Amniotic epithelial cell (primary cell): ENCODE data around the gene NLRP1.

Experiments
- DNase-seq: peaks from one replicate; pipeline ENCODE4 v3.0.0-alpha.2; 2010; ENCODE audit warnings: low read depth

The NLRP1 gene

DNA sequence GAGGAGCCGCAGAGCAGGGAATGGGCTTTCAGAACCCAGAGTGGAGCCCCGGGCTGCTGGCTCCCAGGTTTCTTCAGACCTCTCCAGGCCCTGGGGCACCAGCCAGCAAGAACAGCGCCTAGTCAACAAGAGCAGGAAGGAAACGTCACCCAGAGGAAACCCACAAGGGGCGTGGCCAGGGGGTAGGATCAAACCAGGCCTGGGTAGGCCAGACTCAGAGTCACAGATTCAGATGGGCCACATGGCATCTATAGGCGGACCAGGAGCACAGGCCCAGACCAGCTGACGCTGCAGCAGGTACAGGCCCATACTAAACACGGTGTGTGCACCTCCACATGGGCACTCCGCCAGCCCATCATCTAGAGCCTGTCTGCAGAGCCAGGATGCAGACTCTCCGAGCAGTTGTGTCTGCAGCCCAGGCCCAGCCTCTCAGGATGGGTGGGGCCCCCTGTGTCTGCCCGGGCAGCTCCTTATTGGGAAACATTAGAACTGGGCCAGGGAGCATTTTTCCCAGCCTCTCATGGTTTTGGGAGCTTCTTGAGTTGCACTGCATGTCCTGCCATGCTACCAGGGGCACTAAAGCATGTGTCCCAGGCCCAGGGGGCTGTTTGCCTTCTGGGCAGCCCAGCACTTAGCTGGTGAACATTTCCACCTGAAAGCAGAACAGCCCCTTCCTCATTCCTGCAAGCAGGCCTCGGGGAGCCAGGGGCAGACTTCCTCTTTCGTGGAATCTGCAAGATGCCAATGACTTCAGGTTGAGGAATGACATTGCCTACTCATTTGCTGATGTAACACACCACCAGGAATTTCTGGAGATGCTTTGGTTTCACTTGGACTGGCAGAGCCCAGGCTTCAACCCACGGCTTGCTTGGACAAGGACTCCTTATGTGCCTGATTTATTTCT, at the start of gene NLRP1:
Gene NLRP1 (minus strand): TSS at position 127 of the 904 bp plus-strand sequence. CDS start 552 bp downstream, outside the sequence.
- DNase-seq = peak; percentile 88

DNA sequence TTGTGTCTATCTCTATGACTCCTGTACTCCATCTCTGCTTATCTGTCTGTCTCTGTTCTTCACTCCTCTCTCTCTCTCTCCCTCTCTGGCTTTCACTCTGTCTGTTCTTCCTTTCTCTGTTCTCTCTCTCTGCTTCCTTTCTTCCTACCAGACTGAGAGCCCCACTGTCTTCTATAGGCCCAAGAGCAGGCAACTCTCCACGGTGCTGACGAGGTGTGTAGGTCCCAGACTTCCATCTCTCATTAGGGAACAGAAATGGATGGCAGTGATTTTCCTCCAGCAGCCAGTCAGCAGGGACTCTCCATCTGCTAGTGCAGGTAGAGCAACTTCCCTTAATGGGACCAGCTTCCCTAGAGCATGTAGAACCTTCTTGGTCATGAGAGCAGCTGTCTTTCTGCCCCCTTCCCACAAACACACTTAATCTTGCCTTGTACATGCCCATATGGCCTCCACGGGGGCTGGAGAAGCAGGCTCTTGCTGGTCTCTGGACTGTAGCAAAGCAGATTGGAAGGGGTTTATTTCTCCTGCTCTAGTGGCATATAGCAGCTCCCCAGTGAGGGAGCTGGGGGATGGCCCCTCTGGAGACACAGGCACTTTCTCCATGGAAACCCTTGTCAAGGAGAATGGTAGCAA, 47.8 kb upstream of the NLRP1 start:
- no peak for DNase-seq

DNA sequence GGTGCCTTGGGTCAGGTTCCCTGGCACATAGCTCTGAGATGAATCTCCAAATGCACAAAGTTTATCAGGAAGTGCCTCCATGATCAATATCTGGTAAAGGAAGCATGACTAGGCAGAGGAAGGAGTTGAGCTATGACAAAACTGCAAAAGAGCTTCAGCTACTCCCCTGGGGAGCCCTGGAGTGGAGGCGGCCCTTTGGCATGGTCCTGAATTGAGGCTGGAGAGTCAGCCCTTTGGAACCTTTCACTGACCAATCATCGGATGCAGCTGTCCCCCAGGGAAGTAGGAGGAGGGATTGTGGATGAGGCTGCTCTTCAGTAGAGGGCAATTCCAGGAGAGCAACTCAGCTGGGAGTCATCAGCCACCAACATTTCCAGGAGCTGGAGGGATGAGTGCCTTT, 46.1 kb upstream of the NLRP1 start:
- DNase-seq = no peak

DNA sequence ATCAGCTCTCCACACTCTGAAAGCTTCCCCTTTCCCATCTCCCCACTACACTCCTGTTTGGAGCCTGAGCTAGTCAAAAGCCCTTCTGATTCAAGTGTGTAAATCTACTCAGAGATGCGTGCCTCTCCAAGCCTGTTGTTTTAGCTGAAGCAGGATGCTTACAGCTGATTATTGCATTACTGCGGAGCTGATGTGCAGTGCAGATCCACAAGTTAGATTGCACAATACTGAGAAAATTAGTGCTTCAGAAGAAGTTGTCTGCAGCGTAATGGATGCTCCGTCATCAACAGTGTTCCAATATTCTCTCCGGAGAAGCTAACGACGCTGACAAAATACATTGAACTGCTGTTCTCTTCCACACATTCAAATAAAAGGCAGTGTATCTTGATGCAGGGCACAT, 44.8 kb upstream of the NLRP1 start:
- DNase-seq = no peak

DNA sequence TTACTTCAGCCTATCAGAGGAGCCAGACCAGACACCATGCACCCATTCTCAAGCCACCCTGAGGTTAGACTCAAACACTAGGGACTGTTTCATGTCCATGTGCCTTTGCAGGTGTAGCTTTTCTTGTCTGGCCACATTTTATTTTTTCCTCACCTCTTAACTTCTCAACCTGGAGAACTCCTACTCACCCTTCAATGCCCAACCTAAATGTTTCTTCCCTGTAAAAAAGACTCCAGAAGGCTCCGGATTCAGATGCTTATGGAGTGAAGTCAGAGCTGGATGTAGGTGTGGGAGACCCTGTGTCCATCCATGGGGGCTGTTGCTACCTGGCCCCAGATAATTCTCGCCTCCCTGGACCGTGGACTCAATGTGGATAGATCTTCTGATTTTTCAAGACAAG, 44.0 kb upstream of the NLRP1 start:
- no peak for DNase-seq

DNA sequence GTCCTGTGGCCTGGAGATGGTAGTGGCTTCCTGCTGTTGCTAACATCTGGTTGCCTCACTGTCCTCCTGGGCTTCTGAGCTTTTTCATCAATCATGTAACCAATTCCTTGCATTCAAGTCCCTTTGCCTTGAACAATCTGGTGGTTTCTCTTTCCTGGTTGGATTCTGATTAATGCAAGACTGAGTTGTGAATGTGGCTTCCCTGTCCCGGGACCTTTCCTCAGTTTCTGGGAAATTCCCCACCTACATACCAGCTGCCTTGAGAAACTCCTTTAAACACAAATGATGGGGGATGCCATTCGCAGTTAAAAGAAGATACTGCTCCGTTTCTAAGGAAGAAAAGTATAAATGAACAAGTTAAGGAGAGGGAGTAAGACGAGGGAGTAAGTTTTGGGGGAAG, 39.9 kb upstream of the NLRP1 start:
- no peak for DNase-seq

DNA sequence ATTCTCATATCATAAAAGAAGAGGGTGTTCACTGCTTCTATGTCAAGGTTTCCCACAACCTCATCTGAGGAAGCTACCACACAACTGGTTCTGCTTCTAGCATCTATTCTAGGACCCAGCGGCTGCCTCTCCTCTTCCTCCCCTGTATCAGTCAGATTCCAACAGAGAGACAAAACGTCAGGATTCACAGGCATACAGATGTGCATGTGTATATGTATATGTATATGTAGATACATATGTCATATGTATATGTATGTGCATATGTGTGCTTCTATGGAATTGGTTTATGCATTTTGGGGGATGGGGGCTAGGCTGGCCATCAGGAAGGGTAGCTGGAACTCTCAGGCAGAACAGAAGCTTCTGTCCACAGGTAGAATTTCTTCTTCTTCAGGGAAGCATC, 37.4 kb upstream of the NLRP1 start:
- DNase-seq = no peak

DNA sequence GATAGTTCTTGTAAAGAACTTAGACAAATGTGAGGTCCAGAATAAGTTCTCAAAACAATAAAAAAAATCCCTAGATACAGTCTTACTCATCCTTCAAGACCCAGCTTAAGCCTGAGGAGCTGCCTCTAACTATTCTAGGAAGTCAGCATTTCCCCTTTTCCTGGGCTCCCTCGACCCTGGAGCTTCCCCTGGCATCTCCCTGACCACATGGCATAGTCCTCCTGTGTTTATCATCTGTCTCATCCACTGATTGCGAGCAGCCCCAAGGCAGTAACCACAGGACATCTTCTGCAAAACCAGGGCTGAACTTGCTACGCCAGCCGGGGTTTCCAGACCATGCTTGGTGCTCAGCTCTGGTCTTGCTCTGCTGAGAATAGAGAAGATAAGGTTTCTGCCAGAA, 36.7 kb upstream of the NLRP1 start:
- no peak for DNase-seq

DNA sequence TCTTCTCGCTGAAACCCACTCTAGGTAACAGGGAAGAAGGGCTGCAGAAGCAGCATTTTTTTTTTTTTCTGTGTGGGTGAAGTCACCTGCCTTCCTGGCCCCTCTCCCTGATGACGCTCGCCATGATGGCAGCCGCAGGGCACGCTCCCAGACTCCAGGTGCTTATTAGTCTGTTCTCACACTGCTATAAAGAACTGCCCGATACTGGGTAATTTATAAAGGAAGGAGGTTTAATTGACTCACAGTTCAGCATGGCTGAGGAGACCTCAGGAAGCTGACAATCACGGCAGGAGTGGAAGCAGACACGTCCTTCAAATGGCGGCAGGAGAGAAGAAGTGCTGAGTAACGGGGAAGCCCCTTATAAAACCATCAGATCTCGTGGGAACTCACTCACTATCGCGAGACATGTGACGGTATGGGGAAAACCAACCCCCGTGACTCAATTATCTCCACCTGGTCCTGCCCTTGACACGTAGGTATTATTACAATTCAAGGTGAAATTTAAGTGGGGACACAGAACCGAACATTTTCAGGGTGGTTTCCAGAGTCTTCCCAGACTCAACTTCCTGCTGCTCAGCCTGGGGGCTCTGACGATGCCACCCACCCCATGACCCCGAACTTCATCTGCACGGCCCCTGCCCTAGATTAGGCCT, 34.9 kb upstream of the NLRP1 start:
- no peak for DNase-seq

DNA sequence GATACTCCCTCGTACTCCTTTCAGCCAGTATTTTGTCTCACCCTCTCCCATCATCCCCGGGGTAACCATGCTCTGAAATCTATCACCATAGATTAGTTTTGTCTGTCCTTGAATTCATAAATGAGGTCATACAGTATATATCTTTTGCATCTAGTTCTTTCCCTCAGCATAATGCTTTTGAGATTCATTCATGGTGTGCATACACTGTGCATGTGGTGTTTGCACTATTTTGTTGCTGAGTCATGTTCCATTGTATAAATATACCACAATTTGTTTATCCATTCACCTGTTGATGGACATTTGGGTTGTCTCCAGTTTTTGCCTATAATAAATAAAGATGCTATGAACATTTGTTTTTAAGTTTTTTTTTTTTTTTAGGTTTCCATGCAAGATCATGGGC, 34.2 kb upstream of the NLRP1 start:
- no peak for DNase-seq

DNA sequence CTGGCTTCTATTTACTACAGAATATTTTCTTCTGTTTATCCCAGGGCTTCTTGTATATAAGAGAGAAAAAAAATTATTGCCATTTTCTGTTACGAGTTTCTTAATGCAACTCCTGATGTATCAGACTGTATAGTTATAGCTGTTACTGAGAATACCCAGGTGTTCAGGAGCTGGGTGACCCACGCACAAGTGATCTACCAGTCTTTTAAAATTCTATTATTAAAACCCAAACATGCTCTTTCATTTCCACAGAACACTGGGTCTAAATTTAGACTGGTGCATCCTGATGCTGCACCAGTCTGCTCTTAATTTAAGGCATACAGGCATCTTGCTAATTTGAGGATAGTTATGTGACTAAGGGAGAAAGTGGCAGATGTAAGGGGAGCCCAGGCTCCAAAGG, 31.2 kb upstream of the NLRP1 start:
- no peak for DNase-seq

DNA sequence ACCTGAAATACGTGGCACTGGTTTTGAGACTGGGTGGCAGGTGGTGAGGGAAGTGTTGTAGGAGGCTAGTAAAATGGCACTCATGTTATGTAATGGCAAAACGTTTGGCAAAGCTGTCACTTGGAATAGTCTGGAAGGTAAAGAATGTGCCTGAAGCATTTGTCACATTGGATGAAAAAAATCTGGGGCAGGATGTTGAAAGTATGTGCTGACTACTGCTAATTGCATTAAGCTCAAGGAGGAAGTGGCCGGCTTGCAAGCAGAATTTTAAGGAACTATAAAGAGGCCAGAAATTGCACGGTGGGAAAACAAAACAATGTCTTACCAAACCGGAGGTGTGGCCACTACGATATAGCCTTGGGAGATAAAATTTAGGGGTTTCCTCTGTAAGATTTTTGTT, 26.6 kb upstream of the NLRP1 start:
- no peak for DNase-seq

DNA sequence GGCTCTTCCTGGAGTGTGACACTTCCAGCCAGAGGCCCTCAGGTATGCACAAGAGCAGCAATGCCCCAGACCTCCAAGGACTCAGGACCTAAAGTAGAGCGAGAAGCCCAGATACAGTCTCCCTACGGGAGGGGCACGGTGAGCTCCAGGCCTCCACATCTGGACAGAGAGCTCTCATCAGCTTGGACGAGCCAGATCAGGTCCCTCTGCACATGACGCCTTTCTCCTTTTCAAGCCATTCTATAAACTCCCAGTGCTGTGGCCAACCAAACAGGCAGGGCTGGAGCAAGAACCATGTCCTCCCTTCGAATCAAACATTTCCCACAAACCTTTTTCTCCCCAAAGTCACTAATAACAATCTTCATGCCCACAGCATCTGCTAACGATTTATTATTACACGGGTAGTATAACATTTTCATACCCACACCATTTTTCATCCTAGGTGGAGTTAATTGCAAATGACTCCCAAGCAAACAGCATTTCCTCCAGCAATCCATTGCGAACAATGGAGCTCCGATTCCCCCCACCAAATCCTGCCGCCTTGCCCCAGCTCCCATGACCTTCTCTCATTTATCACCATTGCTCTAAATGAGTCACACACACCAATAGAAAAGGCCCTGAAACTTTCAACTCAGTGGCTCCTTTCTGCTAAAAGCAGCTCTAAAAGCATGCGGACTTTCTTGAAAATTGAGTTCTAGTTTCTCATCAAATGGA, 24.2 kb upstream of the NLRP1 start:
- DNase-seq = no peak

DNA sequence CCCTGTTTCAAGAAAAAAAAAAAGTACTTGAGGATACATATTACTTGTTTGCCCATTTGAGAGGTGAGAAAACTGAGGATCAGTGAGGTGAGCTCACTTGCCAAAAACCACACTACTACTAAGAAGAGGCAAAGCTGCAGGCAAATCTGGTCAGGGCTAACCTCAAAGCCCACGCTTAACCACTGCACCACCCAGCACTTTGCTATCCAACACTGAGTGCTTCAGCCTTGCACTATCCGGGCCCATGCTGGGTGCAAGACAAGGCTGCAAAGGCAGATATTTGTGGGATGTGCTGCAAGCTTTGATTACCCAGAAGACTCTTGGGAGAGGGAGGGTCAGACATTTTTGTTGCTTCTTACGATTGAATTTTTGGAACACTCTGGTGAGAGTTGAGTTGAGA, 23.6 kb upstream of the NLRP1 start:
- no peak for DNase-seq

DNA sequence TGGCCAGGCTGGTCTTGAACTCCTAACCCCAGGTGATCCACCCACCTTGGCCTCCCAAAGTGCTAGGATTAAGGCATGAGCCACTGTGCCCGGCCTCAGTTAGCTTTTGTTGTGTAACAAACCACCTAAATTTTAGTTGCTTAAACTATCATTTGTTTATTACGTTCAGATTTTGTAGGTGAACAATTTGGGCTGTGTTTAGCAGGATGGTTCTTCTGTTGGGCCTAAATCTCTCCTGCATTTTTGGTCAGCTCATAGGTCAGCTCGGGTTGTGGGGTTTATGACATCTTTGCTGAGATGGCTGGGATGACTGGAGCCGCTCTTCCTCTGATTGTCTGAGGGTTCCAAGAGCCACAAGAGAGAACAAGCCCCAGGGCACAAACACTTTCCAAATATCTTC, 21.1 kb upstream of the NLRP1 start:
- DNase-seq = no peak

DNA sequence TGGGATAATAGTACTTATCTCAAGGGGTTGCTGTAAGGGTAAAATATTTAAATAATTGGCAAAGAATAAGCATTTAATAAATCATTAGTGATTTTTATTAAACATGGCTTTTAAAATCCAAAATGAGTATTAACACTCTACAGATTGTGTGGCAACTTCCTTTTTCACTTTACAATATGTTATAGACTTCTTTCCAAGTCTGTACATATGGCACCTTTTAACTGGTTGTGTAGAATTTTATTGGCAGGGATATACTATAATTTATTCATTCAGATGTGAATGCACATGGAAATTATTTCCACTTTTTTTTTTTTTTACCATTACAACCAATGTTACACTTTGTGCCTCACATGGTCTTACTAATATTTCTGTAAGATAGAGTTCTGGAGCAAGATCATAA, 15.7 kb upstream of the NLRP1 start:
- DNase-seq = no peak

DNA sequence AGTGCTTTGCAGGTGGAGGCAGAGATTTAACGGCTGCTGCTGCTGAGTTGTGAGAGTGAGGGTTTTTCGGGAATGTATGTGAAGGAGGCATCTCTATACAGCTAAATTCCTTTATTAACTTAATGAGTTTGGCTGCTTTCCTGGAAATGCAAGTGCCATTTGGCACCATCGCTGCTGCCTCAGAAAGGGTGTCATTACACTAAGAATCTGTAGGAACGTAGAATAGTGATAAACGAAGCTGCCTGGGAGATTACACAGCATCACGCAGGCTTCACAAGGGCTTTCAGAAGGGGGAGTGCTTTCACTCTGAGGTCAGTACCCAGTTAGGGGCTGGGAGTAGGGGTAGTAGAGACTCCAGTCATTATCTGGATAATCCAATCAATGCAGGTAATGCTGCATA, 14.1 kb upstream of the NLRP1 start:
- no peak for DNase-seq

DNA sequence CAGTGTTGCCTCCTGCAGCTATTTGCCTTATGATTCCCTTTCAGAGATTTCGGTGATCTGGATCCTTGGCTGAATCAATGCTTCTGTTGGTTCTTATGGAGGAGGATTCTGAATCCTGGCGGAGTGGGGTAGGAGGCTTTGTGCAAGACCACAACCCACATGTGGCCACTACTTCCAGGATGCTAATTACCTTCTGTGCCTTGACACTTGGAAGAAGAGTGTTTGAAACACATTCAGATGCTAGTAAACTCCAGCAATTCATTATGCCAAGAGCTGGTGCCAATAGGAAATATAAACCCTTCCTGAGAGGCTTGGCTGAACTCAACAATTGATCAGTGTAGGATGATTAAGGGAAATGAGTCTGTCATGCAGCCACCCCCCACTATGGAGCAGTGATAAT, 12.1 kb upstream of the NLRP1 start:
- DNase-seq = no peak

DNA sequence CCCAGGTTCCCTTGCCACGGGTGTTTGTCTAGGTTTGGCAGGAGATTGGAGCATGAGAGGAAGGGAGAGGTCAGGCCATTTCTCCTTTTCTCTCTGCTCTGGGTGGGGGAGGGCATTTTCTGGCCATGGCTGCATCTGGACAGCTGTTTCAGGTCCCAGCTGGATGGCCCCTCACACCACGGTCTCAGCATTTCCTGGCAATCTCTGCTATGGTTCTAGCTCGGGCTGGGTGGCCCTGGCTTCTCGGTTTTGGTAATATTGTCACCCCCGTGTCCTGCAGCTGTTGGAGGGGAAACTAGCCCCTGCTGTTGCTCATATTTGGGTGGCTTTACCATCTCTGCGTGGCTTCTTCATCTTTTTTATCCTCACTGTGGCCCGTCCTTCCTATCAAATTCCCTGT, 11.5 kb upstream of the NLRP1 start:
- no peak for DNase-seq

DNA sequence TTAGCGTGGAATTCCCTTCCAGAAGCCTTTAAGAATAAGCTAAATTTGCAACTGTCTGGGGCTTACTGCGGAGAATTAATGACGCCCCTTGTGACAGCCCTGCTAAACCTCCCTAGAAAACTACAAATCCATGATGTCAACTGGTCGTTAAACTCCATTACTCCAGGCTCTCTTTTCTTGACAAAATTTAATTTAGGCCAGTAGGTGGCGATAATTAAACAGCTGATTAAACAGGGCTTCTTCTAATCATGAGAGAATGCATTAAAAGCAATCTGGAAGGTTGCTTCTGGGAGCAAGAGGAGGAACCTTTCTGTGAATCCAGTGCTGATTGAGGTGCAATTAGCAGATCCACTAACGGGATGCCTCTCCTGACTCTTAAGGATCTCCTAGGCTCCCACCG, 8.1 kb upstream of the NLRP1 start:
- DNase-seq = peak; percentile 42

DNA sequence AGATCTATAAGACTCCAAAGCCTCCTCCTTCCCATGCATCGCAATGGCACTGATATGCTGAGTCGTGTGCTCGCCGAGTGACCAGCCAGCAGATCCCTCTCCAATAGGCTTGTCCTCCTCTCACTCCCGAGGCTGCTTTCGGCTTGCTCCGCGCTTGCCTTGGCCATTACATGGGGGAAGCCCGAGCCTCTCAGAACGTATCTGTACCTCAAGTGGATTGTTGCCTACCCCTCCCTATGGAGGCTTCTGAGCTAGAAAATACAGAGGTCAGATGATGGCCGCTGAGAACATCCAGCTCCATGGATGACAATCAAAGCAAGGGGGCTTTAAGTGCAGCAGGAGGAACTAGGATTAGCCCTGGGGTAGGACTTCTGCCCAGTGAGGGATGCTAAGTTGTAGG, 7.7 kb upstream of the NLRP1 start:
- no peak for DNase-seq

DNA sequence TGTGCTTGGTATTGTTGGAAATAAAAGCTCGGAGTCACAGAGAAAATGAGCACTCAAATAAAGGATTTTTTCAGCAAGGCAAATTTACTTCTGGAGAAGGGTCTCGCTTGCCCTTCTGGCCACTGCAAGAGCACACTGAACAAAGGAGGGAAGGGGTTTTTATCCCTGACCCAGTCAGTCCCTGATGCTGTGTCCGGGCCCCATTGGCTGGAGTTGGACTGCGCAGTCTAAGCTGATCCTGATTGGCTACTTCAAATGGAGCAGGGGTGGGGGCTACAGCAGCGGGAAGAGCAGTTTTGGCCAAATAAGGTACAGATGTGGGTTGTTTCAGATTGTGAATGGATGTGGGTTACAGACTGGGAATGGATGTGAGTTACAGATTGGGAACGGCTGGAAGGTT, 4.3 kb upstream of the NLRP1 start:
- DNase-seq = no peak
